ENCODE measurements around the gene SEPTIN2. TPM values are rescaled to one million over a fixed set of nuclear protein-coding genes. Genes with fewer than 3 reads are reported as not detected.
"Not testable (repeated sequence)": the region's sequence is repeated elsewhere in the genome, so short reads cannot be mapped to it uniquely, and the experiment has no call there.

SEPTIN2 gene
- total RNA-seq, 1 donor from 2014 or later = 466 TPM

- Mint-ChIP-seq H3K27ac (ENCODE audit: unreplicated experiment) (no peak overlapping the region), H3K4me1 (peaks cover 25% of the 10 kb centered on the region), H3K27me3 (ENCODE audit: low read depth) (no peaks in the 10 kb centered on the region), H3K4me3 (no peak overlapping the region), H3K36me3 (ENCODE audit: low read depth) (peaks cover 14% of the 10 kb centered on the region), H3K9me3 (no peaks in the 10 kb centered on the region)
- TF ChIP-seq CTCF (conservative IDR thresholded peaks at IDR 0.05) = no peak
- DNase-seq (ENCODE audit: low read depth, low spot score) = no peak
Observed at GRCh38 chr2:241390301-241391206, 74.8 kb downstream of the SEPTIN2 start.

DNA sequence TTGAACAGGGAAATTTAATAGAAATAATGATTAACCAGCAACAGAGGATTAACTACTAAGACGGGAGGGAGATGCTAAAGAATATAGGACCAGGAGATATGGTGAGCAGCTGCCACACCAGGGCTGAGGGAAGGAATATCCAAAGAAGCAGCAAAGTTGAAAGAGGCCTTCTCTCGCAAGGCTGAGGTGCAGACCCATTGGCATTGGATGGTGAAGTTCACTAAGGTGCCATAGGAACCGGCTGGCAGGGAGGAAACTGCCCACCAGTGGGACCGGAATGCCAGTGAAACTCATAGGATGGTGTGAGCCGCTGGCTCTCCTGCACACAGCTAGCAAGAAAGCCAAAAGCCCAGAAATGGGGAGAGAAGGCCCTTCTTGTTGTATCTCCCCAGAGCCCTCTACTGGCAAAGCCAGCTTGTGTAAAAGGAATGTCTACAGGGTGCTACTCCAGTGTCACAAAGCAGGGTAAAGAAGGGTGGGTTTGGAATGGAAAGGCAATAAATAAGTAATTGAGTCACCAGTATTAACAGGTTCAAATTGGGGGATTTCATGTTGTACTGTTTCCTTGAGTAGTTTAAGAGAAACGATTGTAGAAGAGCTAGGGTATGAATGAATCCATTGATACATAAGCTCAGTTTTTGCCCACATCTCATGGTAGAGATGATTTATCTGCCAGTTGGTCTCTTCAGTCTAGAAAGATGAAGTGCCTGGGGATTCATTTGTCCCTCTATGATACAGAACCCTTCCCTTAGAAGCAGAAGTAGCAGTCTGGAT, 76.4 kb downstream of the SEPTIN2 start:
- DNase-seq (ENCODE audit: low read depth, low spot score) = no peak
- Mint-ChIP-seq H3K36me3 (ENCODE audit: low read depth) (peaks cover 13% of the 10 kb centered on the region), H3K4me1 (peaks cover 17% of the 10 kb centered on the region), H3K27me3 (ENCODE audit: low read depth) (no peaks in the 10 kb centered on the region), H3K27ac (ENCODE audit: unreplicated experiment) (no peak overlapping the region), H3K4me3 (no peak overlapping the region), H3K9me3 (no peaks in the 10 kb centered on the region)
- TF ChIP-seq CTCF (conservative IDR thresholded peaks at IDR 0.05) = peak; percentile 49

DNA sequence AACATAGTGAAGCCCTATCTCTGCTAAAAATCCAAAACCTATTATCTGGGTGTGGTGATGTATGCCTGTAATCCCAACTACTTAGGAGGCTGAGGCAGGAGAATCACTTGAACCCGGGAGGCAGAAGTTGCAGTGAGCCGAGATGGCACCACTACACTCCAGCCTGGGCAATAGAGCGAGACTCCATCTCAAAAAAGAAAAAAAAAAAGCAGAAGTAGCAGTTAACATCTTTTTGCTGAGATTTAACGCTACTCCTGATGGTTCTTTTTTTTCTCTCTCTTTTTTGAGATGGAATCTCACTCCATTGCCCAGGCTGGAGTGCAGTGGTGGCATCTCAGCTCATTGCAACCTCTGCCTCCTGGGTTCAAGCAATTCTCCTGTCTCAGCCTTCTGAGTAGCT, 77.0 kb downstream of the SEPTIN2 start:
- DNase-seq (ENCODE audit: low read depth, low spot score); H3K27ac Mint-ChIP-seq (ENCODE audit: unreplicated experiment); H3K4me3 Mint-ChIP-seq; H3K9me3 Mint-ChIP-seq; H3K27me3 Mint-ChIP-seq (ENCODE audit: low read depth): not testable (repeated sequence)
- Mint-ChIP-seq H3K36me3 (ENCODE audit: low read depth) (peaks cover 13% of the 10 kb centered on the region), H3K4me1 (peaks cover 17% of the 10 kb centered on the region)

- no peak for DNase-seq (ENCODE audit: low read depth, low spot score)
- TF ChIP-seq CTCF (conservative IDR thresholded peaks at IDR 0.05) = no peak
- H3K27ac Mint-ChIP-seq (ENCODE audit: unreplicated experiment) = peak overlapping the region; percentile 21
- no peaks in the 10 kb centered on the region for H3K27me3 Mint-ChIP-seq (ENCODE audit: low read depth)
- H3K4me1 Mint-ChIP-seq = peaks cover 17% of the 10 kb centered on the region
- peaks cover 13% of the 10 kb centered on the region for H3K36me3 Mint-ChIP-seq (ENCODE audit: low read depth)
- no peak overlapping the region for H3K4me3 Mint-ChIP-seq
- no peaks in the 10 kb centered on the region for H3K9me3 Mint-ChIP-seq
Observed at GRCh38 chr2:241393524-241394196, 77.9 kb downstream of the SEPTIN2 start.

DNA sequence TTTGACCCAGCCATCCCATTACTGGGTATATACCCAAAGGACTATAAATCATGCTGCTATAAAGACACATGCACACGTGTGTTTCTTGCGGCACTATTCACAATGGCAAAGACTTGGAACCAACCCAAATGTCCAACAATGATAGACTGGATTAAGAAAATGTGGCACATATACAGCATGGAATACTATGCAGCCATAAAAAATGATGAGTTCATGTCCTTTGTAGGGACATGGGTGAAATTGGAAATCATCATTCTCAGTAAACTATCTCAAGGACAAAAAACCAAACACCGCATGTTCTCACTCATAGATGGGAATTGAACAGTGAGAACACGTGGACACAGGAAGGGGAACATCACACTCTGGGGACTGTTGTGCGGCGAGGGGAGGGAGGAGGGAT, 81.1 kb downstream of the SEPTIN2 start:
- H3K9me3 Mint-ChIP-seq; DNase-seq (ENCODE audit: low read depth, low spot score); H3K27me3 Mint-ChIP-seq (ENCODE audit: low read depth); H3K4me3 Mint-ChIP-seq; H3K27ac Mint-ChIP-seq (ENCODE audit: unreplicated experiment); H3K36me3 Mint-ChIP-seq (ENCODE audit: low read depth): not testable (repeated sequence)
- H3K4me1 Mint-ChIP-seq = peaks cover 14% of the 10 kb centered on the region

Measured in neural crest cell (in vitro differentiated cells).